ENCODE results near the gene KREMEN1. TPM values are rescaled to one million over a fixed set of nuclear protein-coding genes. Genes with fewer than 3 reads are reported as not detected.

KREMEN1 gene
- total RNA-seq, 1 donor from 2014 or later: 16.5 TPM

DNA sequence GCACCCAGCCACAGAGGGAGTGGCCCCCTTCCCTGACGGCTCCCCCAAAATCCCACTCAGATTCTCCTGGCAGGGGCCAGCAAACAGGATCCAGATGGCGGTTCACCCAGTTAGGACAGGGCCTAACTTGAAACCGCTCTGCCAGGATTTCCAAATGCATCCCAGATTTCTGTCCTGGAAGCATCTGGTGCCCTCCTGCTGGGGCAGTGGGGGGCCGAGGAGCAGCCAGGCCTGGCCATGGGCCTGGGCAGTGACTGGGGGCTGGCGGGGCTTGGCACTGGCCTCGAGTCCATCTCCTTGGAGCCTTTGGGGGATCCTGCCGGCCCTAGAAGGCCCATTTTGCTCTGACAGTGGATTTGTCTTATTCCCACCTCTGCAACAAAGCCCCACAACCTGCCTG lies 115.0 kb downstream of the KREMEN1 start:
- no peak for DNase-seq (ENCODE audit: low spot score)

DNA sequence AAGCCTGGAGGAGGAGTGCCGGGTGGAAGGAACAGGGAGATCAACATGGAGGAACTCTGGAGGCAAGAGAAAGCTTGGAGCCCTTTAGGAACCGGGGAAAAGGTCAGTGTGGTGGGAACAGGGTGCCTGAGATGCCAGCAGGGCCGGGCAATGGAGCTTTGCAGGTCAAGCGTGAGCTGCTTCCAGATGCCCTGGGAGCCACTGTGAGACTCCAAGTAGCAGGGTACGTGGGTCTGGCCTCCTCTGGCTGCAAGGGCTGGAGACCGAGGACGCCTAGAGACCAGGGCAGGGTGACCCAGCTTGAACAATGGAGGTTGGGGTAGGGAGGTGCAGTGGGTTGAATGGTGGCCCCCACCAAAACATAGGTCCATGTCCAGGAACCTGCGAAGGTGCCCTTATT lies 117.2 kb downstream of the KREMEN1 start:
- DNase-seq (ENCODE audit: low spot score): no peak

DNA sequence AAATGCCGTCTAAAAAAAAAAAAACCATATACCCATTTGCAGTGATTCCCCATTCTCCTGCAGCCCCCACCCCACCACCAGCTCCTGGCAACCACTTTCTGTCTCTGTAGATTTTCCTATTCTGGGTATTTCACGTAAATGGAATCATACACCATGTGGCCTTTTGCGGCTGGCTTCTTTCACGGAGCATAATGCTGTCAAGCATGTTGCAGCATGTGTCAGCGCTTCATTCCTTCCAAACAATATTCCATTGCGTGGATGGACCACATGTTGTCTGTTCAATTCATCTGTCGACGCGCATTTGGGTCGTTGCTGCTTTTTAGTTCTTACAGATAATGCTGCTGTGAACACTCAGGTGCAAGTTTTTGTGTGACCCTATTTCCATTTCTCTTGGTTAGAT lies 118.1 kb downstream of the KREMEN1 start:
- DNase-seq (ENCODE audit: low spot score): no peak

DNA sequence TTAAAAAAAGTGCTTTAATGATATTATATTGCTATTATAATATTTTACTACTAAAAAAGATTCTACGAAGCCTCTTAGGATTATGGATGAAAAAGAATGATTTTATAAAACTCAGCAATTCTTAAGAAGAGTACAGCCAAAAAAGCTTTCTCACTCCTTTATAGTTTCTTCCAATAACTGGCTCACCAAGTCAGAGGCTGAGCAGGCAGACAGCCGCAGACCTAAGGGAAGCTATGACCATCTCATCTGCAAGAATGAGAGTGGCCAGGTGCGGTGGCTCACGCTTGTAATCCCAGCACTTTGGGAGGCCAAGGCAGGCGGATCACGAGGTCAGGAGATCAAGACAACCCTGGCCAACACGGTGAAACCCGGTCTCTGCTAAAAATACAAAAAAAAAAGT lies 120.2 kb downstream of the KREMEN1 start:
- DNase-seq (ENCODE audit: low spot score): no peak

DNA sequence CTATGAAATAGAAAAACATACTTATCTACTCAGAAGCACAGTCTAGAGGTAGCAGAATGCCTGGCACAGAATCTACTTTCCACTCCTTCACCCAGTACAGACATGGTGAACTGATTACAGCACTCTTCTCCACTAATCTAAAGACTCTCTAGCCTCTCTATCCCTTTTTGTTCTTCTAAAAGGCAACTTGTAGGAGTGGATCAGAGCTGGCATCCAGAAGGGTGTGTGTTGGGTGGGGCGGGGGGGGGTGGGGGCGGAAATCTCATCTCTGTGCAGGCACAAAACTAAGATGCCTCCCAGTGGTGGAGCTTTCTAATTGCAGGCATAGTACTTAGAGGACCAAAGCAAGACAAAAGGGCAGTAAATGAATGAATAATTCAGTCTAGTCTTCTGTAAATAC lies 121.3 kb downstream of the KREMEN1 start:
- DNase-seq (ENCODE audit: low spot score): no peak

DNA sequence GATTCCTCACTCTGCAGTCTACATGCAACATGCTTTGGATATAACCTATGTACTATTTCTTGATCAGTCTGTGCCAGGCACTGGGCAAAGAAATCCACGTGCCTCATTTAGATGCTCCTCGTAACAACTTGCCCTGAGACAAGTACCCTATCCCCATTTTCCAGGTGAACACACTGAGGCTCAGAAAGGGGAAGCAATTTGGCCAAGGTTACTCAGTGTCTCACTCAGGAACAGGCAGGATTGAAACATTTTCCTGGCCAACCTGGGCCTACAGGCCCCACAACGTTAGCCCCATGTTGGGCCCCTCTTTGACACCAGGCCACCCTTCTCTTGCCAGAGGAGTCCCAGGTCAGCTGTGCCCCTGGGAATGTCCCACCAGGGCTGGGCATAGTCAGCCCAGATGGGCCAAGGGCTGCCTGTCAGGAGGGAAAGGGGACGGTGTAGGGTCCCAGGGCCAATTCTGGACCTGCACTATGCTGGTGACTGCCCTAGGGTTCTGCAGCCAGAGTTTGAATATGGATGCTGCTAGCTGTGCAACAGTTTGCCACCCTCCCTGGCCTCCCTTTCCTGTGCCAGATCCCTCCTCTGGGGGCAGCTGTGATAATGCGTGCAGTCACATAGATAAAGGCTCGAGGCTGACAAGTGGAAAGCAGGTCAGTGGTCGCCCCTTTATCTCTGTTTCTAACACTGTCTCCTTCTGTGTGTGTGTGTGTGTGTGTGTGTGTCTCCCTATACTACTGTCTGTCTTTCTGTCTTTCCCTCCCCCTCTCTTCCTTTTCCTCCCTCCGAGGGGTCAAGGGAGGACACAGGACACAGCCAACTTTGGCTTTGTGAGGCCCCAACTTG lies 122.5 kb downstream of the KREMEN1 start:
- DNase-seq (ENCODE audit: low spot score): no peak

DNA sequence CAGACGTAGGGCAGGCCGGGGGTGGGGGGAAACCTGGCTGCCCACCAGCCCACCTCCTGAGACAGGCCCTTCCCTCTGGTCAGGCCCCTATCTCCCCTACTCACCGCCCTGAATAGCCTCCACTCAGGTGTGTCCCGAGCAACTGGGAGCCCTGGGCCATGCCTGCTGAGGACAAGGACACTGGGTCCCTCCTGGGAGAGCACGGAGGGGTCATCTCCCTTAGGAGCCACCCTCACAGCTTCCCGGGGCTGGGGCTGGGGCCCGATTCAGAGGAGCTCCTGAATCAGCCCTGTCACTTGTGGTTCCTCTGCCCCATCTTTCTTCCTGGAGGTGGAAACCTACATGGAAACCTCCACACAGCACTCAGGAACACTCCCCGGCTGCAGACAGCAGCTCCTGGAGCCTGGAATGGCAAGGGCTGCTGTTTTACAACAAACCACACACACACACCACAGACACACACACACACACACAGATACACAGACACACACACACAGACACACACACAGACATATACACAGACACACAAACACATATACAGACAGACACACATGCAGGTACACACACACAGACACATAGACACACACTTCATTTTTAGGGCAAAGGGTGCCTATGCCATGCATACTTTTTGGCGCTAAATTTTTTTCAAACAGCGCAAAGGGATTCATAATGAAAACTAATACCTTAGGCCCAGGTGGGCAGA lies 123.3 kb downstream of the KREMEN1 start:
- DNase-seq (ENCODE audit: low spot score): no peak

DNA sequence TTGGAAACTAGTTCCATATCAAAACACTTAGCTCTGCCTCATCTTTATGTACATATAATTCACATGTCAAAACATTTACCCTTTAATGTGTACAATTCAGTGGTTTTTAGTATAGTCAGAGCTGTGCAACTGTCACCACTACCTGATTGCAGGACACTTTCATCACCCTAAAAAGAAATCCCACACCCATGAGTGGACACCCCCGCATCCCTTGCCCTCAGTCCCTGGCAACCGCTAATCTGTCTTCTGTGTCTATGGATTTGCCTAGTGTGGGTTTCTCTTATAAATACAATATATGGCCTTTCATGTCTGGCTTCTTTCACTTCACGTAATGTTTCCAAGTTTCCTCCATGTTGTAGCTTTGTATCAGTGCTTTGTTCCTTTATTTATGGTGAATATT lies 124.3 kb downstream of the KREMEN1 start:
- no peak for DNase-seq (ENCODE audit: low spot score)

DNA sequence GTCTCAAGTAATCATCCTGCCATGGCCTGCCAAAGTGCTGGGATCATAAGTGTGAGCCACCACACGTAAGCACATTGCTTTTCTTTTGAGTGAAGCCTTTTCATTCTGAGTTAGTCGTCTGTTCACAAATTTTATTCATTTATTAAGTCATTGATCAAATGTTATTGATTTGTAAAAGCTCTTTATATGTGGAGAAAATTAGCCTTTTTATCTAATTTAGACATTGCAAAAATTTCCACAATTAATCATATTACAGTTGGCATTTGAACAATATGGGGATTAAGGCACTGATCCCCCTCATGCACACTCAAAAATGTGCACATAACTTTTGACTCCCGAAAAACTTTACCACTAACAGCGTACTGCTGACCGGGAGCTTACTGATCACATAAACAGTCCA lies 125.4 kb downstream of the KREMEN1 start:
- DNase-seq (ENCODE audit: low spot score): no peak

DNA sequence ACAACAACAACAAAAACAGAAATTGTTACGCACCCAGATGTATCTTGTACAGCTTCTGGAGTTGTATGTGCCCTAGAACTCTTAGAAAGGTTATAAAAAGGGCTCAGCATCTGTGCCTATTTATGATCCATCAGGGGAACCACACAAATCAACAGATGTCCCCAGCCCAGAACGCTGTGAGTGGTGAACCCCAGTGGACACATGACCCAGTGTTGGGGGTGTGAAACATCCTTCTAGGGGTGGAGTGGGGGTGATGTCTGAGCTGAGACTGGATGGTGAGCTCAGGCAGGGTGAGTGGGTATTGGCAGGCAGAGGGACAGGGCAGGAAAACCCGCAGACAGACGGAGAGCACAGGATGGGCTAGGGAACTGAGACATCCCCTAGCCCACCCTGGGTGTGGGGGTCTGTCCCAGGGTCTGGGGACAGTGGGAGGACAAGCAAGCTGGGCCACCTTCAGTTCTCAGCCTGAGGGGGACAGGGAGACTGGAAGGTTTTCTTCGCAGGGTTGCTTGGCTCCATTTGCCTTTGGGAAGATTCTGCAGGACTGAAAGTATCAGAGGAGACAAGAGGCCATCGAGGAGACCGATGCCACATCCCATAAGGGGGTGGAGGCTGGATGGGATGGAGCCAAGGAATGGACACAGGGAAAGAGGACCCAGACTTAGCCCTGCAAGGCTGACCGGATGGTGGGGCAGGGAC lies 127.0 kb downstream of the KREMEN1 start:
- no peak for DNase-seq (ENCODE audit: low spot score)

DNA sequence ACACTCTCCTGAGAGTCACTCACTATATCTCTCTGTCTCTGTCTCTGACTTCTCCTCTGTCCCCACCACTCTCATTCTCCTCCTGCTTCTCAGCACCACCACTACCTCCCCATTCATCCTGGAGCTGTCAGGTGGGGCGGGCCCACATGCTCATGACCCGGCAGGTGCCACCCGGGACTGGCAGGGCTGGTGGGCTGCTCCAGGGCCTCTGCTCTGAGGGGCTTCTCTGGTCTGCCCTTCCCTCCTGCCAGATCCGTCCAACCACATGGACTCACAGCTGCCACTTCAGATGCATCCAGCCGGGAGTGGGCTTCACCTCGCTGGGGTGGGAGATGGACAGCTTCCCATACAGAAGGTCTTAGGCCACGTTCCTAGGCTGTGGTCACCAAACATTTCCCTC lies 128.1 kb downstream of the KREMEN1 start:
- DNase-seq (ENCODE audit: low spot score): no peak

DNA sequence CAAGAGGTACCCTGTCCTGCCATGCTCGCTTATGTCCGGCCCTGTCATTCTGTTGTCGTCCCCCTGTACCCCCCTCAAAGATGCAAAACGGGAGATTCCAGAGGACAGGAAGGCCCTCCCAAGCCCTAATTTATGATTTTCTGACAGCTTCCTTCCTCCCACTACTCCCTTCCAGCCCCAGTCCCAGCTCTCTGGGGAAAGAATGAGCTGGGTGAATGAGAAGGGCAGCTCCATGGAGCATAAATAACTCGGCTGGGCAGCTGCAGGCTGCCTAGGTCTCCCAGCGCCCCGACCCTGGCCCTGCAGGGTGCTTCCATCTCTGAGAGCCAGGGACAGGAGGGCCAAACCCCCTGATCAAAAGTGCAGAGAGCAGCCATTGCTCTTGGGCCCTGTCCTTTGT lies 128.9 kb downstream of the KREMEN1 start:
- DNase-seq (ENCODE audit: low spot score): no peak

DNA sequence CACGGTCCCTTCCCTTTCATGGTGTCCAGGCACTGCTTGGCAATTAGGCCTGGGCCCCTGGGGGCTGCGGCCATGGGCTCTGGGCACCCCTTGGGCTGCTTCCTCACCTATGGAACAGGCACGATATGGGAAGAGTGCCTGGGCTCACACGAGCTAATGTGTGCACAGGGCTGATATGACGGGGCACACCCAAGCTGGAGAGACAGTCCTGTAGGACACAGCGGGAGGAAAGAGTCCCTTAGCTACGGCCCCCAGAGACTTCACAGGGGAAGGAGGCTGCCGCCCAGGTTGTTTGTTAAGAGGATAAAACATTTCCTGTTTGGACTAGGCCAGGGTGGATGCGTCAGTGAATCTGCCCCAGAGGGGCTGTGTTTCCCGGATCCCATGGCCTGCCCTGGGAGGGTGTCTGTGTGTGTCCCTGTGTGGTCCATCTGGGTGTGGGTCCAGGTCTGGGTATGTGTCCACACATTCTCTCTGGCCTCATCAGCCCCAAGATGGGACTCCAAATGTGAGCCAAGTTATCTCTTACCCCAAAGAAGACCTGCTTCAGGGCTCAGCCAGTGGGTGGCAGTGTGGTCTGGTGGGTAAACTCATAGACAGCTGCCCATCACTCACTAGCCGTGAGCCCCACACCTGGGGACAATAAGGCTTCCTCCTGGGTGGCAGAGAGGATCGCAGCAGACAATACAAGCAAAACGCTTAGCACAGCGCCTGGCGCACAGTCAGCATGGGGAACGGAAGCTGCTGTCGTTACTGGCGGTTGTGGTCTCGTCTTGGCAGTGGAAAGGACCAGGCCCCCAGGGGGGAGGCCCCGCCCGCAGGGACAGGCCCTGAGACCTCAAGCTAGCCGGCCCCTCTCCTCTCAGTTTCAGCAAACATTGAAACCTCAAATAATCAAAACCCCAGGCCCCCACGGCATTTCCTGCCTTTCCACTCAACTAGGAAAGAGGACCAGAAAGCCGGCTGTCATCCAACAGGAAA lies 129.7 kb downstream of the KREMEN1 start:
- no peak for DNase-seq (ENCODE audit: low spot score)

DNA sequence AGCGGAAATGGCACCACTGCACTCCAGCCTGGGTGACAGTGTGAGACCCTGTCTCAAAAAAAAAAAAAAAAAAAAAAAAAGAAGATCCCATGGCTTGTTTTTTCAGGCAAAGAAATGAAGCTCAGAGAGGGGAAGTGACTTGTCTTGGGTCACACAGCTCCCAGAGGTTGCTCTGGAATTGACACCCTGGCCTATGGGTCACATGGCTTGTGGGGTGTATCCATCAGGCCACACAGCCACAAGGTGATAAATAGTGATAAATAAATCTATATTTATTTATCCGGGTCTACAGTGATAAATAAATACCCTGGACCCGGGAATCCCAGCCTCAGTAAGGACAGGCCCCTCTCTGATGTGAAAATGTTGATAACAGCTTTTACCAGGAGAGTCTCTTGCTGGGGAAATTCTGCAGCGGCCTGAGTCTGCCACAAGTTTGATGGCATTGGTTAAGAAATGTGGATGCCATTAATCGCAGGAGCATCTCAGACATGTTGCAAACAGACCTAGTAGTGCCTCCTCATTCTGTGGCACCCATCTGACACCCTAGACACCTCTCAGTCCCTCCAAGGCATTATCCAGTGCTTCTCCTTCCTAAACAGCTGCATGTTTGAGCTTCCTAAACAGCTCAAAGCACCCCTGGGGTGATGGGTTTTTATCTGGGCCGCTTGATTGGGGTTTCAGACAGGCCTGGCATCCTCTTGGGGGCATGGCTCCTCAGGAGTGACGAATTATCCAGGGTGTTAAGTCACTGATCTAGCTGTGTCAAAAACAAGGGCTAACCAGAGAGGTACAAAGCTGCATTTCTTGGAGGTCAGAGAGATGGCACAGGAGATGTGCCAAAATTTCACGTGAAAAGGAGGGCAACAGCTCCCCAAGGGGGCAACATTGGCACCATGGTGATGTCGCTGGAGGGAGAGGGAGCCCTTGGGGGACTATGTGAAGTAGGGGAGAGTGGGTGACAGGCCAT lies 130.9 kb downstream of the KREMEN1 start:
- DNase-seq (ENCODE audit: low spot score): no peak

DNA sequence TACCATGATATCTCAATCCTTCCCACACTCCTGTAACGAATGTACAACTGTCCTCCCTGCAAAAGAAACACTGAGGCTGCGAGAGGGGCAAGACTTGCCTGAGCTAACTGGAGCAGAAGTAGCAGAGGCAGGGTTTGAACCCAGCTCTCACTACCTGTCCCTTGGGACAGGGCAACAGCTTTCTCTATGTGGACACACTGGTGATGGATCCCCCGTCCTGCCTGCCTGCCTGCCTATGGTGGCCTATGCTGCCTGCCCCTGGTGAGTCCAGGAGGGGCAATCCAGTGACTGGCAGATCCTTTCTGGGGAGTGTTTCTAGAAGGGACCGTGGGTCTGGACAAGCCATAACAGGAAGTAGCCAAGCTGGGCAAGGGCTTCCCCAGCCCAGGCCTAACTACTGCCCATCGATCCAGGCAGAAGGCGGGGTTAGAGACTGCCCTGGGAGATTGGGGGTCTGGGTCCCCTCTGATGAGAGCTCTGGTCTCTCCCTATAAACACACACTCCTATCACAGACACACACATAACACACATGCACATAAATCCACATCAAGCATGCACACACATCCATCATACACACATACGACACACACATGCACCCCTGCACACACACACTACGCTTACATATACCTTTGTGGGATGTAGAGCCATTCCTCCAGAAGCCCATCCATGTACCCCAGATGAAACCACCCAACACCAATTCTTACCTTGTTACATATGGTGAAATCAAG lies 131.8 kb downstream of the KREMEN1 start:
- DNase-seq (ENCODE audit: low spot score): no peak

DNA sequence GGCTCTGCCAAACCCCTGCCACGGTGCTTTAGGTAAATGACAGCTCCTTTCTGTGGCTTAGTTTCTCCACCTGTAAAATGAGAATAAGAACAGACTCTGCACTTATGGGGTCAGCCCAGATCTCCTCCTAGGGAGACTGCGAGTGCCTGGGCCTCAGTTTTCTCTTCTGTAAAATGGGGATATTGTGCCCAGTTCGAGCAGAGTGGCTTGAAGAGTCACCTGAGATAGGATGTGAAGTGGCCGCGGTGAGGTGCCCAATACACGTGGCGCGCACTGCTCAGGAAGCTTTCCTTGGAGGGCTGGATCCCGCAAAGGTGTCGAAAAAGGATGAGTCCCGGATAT lies 132.4 kb downstream of the KREMEN1 start:
- no peak for DNase-seq (ENCODE audit: low spot score)

DNA sequence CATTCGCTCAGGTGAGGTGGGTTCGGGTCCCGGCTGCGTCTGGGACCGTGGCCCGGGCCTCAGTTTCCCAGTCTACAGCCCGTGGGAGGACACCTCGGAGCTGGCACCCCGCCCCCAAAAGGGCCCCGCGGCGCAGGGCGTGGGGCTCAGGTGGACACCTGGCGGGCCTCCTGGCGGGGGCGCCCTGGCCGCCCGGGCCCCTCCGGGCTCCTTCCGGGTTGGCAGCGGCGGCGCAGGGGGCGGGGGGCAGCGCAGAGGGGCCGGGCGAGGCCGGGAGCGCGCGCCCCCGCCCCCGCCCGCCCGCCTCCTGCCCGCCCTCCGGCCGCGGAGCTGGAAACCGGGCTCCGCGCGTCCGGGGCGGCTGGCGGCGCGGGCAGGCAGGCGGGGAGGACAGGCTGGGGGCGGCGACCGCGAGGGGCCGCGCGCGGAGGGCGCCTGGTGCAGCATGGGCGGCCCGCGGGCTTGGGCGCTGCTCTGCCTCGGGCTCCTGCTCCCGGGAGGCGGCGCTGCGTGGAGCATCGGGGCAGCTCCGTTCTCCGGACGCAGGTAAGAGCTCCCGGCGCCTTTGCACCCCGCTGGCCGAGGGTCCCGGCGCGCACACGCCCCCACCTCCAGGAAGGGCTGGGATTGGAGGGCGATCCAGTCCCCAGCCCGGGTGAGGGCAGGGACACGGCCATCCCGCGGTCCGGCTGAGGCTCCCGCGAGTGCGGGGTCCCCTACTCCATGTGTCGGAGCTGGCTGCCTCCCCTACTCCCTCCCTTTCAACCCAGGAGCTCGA lies 132.9 kb downstream of the KREMEN1 start, which contains the start of gene EMID1:
EMID1 (plus strand) TSS at position 303 of the 778 bp plus-strand sequence; CDS start at position 446, 143 bp downstream.
- no peak for DNase-seq (ENCODE audit: low spot score)

DNA sequence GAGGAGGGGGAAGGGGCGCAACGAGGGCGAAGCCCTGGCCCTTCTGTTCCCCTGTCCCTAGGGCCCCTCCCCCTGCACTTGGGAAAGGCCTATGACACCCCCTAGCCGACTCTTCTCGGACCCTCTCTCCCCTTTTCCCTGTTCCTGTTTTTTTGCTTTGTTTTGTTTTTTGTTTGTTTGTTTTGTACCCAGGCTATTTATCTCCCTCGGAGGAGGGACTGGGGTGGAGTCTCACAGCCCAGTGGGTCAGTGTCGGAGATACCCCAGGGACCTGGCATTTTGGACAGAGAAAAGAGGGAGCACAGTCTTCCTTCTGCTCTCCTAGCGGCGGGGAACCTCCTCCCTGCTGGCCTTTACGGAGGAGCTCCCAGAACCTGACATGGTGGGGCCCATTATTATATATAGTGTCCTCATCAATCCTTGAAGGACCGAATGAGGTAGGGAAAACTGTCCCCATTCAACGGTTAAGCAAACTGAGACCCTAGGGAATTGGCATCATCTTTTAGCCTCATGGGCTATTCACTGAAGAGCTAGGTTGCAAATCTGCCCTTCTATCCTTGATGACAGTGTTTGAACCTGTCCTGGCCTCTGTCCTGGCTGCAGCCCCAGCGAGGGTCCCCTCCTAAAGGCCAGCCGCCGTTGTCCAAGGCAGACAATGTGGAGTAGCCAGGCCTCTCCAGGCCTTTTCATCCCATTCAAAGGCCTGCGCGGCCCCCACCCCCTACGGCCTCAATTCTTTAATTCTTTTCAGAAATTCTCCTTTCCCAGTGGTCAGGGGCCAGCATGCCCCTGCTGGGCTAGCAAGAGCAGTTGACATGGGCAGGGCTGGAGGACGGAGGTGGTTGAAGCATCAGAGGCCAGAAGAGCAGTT lies 133.8 kb downstream of the KREMEN1 start:
- DNase-seq (ENCODE audit: low spot score): no peak

Data from ureter (tissue), 1 donor.